NCI-H146 (cell line): ENCODE results near the gene NTM.
A peak's percentile ranks its signal among the peaks of the same experiment; 100 is the strongest.

Experiments
- DNase-seq: peaks from one replicate; lab custom pipeline; 2025; lab: John Stamatoyannopoulos, UW

NTM gene

GRCh38 chr11:131734871-131735270 lies 364.5 kb downstream of the NTM start:
- no peak for DNase-seq

DNA sequence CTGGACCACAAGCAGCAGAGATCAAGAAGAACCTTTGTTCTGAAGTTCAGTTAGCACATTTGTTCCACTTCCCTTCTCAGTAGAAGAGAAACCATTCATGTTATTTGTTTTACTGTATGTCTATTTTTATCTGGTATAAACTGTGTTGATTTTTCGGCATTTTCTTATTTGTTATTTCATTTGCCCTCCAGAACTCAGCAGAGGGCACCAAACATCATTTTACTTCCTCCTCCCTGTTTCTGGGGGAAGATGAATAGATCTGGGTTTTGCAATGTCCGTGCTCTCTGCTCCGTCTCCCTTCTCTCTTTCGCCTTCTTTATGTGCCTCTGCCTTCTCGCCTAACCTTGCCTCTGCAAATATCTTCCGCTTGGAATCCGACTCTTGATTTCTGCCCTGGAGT lies 366.9 kb downstream of the NTM start:
- DNase-seq, result no peak

DNA sequence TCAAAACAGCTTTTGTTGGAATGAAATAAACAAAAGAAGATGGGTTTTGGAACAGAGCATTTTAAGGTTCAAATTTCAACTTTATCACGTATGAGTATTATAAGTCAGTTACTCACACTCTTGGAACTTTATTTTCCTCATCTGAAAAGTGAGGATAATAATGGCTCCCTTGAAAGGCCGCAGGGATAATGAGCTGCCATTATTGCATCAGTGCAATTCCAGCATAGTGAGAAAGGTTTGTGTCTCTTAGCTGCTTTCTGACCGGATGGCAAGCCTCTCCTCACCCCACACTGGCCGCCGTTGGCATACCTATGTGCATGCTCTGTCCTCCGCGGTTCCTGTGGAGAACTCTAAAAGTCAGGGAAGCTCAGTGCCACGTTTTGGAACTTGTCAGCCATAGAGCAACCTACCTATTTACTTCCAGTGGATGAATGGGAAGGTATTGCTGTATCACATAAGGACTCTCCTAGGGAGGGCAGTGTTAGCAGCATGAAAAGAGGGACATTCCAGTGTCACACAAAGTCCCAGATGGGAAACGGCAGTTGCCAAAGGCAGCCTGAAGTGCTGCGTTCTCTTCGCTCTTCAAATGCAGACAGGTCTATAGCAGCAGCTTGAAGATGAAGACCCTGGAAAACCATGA lies 368.9 kb downstream of the NTM start:
- no peak for DNase-seq

GRCh38 chr11:131744847-131745246 lies 374.4 kb downstream of the NTM start:
- no peak for DNase-seq

DNA sequence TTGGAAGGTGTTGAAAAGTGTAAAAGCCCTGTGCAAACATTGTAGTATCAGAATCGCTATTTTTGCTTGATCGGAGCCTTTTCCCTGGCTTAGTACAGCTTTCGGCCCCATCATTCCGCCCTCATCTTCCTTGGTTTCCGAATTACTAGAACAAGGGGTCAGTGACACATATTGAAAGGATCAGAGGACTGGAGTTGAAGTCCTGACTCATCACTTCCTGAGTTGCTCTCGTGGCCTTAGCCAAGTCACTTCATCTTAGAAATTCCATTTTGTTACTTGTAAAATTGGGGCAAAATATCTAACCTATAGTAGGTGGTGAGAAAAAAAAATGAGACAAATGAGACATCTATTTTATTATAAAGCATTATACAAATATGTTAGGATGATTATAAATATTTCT lies 375.0 kb downstream of the NTM start:
- DNase-seq, result no peak

DNA sequence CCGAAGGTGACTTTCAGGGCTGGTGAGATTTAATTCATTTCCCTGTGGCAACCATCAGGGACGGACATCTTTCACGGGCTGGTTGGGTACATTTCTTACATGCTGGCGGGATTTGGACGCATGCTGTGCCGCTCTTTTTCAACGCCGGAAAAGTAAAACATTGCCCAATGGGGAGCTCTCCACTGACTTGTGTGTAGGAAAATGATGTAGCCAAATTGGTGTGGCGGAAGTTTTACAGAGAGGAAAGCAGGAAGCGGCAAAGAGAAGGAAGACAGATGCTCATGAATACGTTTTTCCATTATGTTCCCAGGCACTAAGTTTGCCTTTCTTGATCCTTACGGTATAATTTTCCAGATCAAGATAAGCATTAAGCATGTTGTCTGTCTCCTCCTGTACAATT lies 375.8 kb downstream of the NTM start:
- DNase-seq, result no peak

- DNase-seq, result peak; percentile 10
These were observed 378.0 kb downstream of the NTM start for GRCh38 chr11:131748151-131749050.

- no peak for DNase-seq
These were observed 378.7 kb downstream of the NTM start for GRCh38 chr11:131749101-131749500.

- no peak for DNase-seq
These were observed 379.7 kb downstream of the NTM start for GRCh38 chr11:131750152-131750551.

GRCh38 chr11:131750692-131751091 lies 380.3 kb downstream of the NTM start:
- DNase-seq, result no peak

DNA sequence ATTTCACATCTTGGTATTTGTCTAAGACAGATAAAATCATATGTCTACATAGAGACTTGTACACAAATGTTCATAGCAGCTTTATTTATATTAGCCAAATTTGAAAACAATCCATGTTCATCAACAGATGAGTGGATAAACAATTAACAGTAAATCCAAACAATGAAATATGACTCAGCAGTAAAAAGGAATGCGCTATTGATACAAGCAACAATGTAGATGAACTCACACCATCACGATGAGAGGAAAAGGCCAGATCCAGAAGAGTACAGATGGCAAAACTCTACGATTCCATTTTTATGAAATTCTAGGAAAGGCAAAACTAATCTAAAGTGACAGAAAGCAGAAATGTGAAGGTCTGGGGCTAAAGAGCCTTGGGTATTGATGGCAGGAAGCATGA lies 384.3 kb downstream of the NTM start:
- no peak for DNase-seq

- DNase-seq, result no peak
These were observed 386.2 kb downstream of the NTM start for GRCh38 chr11:131756479-131757110.

- DNase-seq, result no peak
These were observed 388.3 kb downstream of the NTM start for GRCh38 chr11:131758726-131759125.

DNA sequence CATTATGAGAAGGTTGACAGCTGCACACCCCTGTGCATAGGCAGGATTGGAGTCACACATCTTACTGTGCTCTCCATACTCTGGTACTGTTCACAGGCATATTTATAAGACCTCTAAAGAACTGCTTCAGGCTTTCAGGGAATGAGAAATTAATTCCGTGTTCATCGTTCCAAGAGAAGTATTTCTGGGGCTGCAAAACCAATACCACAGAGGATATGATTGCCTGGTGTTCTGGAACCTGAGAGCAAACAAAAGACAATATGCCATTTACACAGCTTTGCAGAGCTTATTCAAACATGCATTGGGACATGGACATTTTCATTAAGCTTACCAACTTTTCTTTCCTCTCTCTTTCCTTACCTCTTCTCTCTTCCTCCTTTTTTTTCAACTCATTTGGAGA lies 388.7 kb downstream of the NTM start:
- no peak for DNase-seq

- DNase-seq, result no peak
These were observed 390.0 kb downstream of the NTM start for GRCh38 chr11:131760091-131761061.

DNA sequence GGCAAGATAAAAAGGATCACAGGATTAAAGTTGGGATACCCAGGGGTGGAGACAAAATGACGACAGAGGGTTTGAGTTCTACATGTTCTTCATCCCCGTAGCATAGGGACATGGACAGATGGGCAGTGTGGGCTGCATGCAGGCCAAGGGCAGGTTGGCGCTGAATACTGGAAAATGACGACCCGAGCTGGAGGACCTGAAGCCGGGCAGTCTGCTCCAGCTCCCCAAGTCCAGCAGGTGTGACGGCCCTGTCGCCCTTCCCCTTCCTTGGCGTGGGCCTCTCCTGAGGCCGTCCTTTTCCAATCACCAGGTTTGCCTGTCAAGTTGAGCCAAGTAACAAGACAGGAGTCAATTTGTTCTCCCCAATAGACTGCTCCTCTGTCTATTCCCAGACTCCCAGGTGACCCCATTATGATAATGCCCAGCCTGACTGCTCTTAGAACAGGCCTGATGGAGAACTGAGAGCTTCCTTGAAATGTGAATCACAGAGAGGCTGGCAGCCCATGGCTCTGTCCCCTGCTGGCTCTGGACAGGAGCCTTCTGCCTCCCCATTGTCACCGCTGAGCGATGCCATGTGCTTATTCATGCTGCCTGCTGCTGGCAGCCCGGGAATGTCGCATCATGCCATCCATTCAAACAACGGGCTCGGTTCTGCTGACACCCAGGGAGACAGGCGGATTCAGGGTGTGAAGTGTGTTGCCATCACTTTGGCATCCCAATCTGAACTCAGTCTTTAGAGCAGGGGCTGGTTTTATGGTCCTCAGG lies 392.1 kb downstream of the NTM start:
- no peak for DNase-seq

DNA sequence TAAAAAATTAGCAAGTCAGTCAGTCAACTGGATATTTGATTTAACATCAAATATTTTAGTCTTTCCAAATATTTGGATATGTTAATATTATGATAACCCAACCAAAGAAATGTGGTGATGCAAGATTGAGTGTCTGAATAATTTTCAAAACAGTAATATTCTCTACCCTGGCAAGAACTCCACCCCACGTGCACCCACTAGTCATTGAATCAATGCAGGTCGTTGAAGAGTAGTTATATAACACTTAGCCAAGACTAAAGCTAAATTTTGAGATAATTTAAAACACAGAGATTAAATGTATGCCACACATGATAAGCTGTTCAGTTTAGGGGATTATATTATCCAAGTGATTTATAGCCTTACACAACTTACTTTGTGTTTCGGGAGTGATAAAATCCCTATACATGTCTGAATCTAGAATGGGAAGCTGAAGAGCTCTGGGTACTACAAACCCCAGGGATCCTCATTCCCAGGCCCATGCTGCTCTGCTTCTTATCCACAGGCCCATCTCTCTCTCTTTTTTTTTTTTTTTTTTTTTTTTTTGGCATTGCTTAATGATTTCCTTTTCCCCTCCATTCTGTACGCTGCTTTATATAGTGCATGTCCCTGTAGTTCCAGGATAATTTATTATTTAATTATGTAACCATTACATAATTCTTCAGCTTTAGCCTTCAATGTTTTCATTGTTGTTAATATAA lies 392.9 kb downstream of the NTM start:
- no peak for DNase-seq

DNA sequence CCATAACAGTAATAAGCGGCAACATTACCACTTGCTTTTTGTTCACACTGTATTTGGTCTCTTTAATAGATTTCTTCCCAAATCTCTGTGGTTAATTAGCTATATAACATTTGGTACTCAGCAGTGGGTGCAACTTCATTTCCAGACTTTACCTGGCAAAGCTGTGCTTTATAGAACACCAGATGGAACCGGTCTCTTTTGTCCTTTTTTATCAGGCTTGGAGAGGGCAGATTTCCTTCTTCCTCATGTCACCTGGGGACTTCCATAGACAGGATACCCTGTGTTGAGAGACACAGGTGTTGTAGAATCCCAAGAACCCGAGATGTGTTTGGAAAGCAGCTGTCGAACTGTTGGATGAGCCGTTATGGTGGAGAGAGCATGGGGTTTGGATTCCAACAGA lies 393.7 kb downstream of the NTM start:
- DNase-seq, result no peak

DNA sequence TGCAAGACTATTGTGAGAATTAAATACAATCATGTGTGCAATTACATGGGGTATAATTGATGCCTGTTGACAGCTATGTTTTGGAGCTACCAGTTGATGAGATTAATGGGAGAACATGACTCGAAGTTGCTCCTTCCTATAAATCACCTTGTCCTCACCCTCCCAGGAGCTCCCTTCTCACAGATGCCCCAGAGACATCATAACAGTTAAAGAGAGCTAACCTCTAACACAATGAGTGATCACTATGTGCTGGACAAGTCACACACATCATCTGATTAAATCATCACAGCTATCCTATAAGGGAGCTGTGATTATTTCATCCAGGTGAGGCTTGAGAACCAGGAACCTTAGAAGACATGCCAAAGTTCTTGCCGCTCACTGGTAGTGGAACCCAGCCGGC lies 394.2 kb downstream of the NTM start:
- no peak for DNase-seq

DNA sequence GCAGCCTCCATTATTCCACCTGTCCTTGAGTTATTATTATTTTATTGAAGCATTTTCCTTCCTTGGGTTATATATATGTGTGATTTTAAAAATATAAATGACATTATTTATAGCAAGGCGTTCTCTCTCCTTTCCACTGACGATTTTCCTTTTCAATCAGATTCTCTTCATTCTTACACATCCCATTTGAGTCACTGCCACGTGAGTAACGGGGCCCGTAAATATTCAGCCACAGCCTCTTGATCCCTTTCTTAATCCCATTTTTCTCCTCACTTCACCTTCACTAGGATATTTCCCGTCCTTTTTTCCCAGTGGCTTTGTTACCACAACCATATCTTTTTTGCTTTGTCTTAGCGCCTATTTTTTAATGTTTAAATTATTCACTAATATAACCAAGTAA lies 396.2 kb downstream of the NTM start:
- no peak for DNase-seq

GRCh38 chr11:131767421-131767820 lies 397.0 kb downstream of the NTM start:
- DNase-seq, result no peak
